SK-N-SH treated with all-trans-retinoic acid at 6 μM for 48 hours (cell line): ENCODE results near the gene MYL3.

Source experiments
- BACH2 ChIP-seq: fragments of 250-450 bp; sonication (Bioruptor Pico); IDR thresholded peaks from 2 replicates; pipeline ENCODE4 v1.9.0; 2021; ENCODE audit warnings: mild to moderate bottlenecking, borderline replicate concordance
- ISL1 ChIP-seq: fragments of 250-450 bp; sonication (Bioruptor Pico); IDR thresholded peaks from 2 replicates; pipeline ENCODE4 v2.1.2; 2022; ENCODE audit warnings: mild to moderate bottlenecking, moderate library complexity
- OSR1 ChIP-seq: fragments of 250-450 bp; sonication (Bioruptor Pico); IDR thresholded peaks from 2 replicates; pipeline ENCODE4 v1.8.0; 2022; ENCODE audit warnings: moderate library complexity, mild to moderate bottlenecking, inconsistent platforms
- PPARA ChIP-seq: fragments of 250-450 bp; sonication (Bioruptor Pico); IDR thresholded peaks from 2 replicates; pipeline ENCODE4 v1.5.0; 2020; ENCODE audit warnings: mild to moderate bottlenecking, borderline replicate concordance
- SNAI2 ChIP-seq: fragments of 250-450 bp; sonication (Bioruptor Pico); IDR thresholded peaks from 2 replicates; pipeline ENCODE4 v1.5.0; 2020; ENCODE audit warnings: mild to moderate bottlenecking, moderate library complexity
- ZC3H10 ChIP-seq: fragments of 250-450 bp; sonication (Bioruptor Pico); IDR thresholded peaks from 2 replicates; pipeline ENCODE4 v1.5.1; 2021; ENCODE audit warnings: mild to moderate bottlenecking, moderate library complexity
- ZFP30 ChIP-seq: fragments of 450-650 bp; formaldehyde crosslinking; IDR thresholded peaks from 2 replicates; pipeline ENCODE4 v1.5.0; 2022; ENCODE audit warnings: mild to moderate bottlenecking, moderate library complexity
- ZNF8 ChIP-seq: fragments of 450-650 bp; formaldehyde crosslinking; IDR thresholded peaks from 2 replicates; pipeline ENCODE4 v1.5.0; 2020; ENCODE audit warnings: mild to moderate bottlenecking, moderate library complexity
- TF ChIP-seq, protein P1 (sequence below): fragments of 250-450 bp; sonication (Bioruptor Pico); IDR thresholded peaks from 2 replicates; pipeline ENCODE4 v1.8.0; 2020; ENCODE audit warnings: mild to moderate bottlenecking, moderate library complexity, borderline replicate concordance

GRCh38 chr3:46905661-46906451 lies 42.6 kb upstream of the MYL3 start:
- TF ChIP-seq ZFP30 (no peak), ISL1 (CRISPR knock-in tag) (no peak), OSR1 (CRISPR knock-in tag) (no peak), ZC3H10 (CRISPR knock-in tag) (no peak), PPARA (CRISPR knock-in tag) (no peak), BACH2 (CRISPR knock-in tag) (no peak), ZNF8 (CRISPR knock-in tag) (no peak), SNAI2 (no peak)
- TF ChIP-seq, protein P1, sequence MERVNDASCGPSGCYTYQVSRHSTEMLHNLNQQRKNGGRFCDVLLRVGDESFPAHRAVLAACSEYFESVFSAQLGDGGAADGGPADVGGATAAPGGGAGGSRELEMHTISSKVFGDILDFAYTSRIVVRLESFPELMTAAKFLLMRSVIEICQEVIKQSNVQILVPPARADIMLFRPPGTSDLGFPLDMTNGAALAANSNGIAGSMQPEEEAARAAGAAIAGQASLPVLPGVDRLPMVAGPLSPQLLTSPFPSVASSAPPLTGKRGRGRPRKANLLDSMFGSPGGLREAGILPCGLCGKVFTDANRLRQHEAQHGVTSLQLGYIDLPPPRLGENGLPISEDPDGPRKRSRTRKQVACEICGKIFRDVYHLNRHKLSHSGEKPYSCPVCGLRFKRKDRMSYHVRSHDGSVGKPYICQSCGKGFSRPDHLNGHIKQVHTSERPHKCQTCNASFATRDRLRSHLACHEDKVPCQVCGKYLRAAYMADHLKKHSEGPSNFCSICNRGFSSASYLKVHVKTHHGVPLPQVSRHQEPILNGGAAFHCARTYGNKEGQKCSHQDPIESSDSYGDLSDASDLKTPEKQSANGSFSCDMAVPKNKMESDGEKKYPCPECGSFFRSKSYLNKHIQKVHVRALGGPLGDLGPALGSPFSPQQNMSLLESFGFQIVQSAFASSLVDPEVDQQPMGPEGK (CRISPR knock-in tag), result no peak
